Stimulated activated CD8-positive, alpha-beta memory T cell treated with anti-CD3 and anti-CD28 coated beads, Interleukin-7, amount 100 ng/mL, for 1 hour (primary cell): ENCODE measurements around the gene AIFM3.

ENCODE experiments used
- DNase-seq, 2 donors: peaks; one replicate each; pipeline ENCODE4 v3.0.0-alpha.2; 2020; ENCODE audit warnings: low read depth in 2 of 2

AIFM3 gene

DNA sequence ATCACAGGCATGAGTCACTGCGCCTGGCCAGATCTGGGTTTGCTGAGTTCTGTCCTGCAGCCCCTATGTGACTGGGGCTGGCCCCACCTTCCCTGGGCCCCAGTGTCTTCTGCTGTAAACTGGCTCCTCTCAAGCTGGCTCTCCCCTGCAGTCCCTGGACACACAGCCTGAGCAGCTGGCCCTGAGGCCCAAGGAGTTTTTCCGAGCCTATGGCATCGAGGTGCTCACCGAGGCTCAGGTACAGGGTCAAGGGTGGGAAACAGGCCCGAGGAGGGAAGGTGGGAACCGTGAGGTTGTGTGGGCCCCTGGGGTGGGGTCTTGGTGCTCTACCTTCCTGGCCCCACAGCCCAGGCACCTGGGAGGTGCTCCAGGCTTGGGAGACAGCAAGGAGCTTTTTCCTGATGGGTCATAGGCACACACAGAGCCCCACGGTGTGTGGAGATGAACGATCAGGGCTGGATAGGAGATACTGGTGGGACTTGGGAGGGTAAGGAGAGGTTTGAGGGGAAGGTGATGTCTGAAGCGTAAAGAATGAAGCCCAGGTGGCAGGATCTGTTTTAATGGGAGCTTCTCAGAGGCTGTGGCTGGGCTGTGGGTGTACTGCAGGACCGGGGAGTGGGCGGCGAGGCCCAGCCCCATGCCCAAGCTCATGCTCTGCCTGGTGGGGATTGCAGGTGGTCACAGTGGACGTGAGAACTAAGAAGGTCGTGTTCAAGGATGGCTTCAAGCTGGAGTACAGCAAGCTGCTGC, 8.7 kb downstream of the AIFM3 start:
- no peak for DNase-seq

DNA sequence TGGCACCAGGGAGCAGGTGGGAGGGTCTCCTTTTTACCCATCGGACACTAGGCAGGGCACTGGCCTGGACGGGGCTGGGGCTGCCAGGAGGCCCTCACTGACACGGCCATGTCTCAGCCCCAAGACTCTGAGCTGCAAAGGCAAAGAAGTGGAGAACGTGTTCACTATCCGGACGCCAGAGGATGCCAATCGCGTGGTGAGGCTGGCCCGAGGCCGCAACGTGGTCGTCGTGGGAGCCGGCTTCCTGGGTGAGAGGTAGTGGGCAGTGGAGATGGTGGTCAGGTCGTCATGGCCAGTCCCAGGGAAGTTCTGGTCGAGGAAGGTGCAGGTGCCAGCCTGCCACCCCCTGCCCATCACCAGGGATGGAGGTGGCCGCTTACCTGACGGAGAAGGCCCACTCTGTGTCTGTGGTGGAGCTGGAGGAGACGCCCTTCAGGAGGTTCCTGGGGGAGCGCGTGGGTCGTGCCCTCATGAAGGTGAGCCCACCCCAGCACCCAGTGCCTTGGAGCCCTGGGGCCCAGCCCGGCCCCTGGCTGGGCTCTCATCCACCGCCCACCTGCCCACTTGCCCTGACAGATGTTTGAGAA, 9.3 kb downstream of the AIFM3 start:
- no peak for DNase-seq

DNA sequence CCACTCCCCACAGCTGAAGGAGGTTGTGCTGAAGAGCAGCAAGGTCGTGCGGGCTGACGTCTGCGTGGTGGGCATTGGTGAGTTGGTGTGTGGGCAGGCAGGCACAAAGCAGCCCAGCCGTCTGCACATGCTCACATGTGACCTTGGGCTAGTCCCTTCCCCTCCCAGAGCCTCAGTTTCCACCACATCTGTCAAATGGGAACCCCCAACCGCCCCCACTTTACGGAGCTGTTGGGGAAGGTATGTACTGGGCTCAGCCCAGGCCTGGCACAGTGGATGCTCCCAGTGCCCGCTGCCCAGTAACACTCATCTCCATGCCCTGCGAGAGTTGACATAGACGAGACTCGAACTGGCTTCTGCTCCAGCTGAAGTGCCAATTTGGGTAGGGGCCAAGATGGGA, 10.0 kb downstream of the AIFM3 start:
- no peak for DNase-seq

DNA sequence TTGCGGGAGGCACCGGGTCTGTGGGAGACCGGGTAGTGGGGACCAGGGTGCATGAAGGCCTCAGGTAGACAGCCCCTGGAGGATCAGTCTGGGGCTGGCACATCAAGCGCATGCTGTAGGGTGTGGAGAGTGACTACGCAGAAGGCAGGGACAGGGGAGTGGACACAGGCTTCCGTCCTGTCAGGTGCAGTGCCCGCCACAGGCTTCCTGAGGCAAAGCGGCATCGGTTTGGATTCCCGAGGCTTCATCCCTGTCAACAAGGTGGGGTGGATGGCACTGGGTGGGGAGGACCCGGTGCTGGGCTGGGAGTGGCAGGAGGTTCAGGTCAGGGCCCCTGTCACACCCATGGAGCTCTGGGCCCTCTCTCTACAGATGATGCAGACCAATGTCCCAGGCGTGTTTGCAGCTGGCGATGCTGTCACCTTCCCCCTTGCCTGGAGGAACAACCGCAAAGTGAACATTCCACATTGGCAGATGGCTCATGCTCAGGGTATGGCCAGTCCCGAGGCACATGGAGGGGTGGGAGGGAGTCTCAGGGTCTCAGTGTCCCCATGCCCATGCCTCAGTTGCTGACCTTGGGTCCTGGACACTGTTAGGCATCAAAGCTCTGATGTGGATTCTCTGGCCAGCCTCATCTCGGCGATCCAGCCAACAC, 10.6 kb downstream of the AIFM3 start:
- DNase-seq = no peak

DNA sequence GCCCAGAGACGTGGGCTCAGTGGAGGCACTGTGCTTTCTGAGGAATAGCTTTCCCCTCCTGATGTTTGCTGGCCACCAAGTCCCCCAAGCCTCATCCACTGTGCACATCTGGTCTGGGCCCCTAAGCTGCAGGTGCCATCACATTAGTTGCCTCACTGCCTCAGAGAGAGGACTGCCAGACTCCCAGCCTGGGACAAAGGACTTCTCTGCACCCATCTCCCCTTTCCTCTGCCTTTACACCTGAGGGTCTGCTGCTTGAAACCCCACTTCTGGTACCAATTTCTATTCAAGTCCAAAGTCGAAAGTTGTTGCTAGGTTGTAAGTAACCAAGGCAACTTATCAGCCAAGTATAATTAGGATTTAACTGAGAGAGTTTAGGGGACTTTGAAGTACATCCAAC, 11.4 kb downstream of the AIFM3 start:
- DNase-seq = no peak

DNA sequence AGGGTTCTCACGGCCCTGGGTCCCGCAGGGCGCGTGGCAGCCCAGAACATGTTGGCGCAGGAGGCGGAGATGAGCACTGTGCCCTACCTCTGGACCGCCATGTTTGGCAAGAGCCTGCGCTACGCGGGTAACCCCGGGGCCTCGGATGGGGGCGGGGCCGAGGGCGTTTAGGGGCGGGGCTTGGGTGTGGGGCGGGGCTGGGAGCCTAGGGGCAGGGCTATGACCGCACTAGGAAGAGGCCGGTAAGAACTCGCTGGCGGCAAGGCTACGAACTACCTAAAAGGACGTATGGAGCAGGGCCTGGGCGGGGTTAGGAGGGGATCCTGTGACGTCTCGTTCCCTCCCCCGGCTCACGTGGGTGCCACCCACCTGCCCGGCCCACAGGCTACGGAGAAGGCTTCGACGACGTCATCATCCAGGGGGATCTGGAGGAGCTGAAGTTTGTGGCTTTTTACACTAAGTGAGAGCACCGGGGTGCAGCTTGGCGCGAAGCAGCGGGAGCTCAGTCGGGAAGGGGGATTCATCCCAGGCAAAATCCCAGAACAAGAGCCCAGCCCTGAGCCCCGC, 12.3 kb downstream of the AIFM3 start:
- DNase-seq = peak in 1 of 2 donors; percentile 15

DNA sequence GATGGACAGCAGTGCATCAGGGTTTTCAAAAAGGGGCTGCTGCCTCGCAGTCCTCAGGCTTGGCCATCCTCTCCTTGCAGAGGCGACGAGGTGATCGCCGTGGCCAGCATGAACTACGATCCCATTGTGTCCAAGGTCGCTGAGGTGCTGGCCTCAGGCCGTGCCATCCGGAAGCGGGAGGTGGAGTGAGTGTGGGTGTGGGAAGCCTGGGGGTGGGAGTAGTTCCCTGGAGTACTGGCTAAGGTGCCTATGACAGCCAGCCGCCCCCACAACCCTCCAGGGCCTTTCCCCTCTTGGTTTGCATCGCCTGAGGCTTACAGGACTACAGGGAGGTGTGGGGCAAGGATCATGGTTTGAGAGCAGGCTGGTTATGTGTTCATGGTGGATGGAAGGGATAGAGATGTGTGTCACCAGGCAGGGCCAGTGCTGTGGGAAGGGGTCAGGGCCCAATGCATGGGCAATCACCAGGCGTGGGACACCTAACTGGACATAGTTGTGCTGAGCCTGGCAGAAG, 12.9 kb downstream of the AIFM3 start:
- no peak for DNase-seq

DNA sequence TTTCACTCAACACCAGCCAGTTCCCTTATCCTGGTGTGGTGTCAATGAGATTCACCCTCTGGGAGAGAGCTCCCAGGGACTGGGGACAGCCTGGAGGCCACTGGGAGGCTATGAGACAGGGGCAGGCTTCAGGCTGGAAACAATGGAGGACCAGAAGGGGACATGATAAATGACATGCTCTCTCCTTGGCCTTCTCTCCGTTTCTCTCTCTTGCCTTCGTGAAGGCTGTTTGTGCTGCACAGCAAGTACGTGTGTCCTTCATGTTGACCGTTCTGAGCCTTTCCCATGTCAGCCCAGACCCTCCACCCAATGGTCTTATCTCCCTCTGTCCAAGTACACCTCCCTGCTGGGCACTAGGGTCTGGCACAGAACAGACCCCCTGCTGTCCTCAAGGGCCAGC, 13.5 kb downstream of the AIFM3 start:
- DNase-seq = no peak

DNA sequence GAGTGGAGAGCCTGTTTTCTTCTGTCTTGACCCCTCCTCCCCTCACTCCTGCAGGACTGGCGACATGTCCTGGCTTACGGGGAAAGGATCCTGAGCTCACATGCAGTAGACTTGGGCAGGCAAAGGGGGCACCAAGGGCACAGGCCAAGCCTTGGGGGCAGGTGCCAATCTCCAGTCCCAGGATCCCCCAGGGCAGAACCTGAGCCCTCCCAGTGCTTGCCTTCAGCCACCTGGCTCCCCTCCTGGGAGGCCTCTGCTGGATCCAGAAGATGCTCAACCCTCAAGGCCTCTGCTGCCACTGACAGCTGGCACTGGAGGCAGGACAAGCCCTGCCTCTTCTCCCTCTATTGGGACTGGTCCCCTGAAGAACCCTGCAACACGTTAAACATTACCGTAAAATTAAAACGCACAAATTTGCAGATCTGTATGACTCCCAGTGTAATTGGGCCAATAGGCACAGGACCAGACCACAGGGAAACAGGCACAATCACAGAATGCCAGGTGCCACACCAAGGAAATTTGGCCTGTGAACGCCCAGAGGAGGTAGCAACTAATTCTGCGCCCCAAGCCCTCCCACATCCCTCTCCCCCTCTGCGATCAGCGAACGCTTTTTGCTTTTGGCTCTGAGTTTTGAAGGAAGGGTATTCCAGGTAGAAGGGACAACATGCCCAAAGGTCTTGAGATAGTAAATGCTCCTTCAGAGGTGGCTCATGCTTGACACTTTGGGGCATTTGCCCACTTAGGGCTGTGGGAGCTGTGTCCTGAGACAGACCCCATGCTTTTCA, 14.1 kb downstream of the AIFM3 start:
- no peak for DNase-seq

DNA sequence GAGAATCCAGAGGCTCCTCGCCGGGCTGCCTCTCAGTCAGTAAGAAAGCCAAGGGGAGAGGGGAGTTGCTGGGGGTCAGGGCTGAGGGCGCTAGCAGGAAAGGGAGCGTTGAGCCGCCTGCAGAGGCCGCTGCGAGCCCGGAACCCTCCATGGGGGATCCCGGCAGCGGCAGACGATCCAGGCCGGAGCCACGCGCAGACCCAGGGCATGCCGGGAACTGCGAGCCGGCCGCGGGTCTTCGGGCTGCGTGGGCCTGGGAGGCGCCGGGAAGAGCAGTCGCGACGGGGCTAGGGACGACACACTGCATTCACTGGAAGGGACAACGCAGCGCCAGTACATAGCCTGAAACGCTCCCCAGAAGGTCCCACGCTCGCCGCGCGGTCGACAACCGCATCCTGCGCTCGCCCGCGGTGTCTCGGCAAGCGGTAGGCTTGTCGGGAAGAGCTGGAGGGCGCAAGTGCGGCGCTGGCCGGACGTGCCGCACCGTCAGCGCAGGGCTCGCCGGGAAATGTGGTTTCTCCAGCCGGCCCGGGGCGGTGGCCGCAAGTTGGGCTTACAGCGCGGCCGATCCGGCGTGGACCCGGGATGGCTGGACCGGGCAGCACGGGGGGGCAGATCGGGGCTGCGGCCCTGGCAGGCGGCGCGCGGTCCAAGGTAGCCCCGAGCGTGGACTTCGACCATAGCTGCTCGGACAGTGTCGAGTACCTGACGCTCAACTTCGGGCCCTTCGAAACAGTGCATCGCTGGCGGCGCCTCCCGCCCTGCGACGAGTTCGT, 14.9 kb downstream of the AIFM3 start, which contains the start of gene LZTR1:
Gene LZTR1, plus strand, starts transcription at position 511 of the 776 bp plus-strand sequence. Its CDS starts 75 bp downstream, at position 586.
- DNase-seq = peak in 1 of 2 donors; percentile 31

DNA sequence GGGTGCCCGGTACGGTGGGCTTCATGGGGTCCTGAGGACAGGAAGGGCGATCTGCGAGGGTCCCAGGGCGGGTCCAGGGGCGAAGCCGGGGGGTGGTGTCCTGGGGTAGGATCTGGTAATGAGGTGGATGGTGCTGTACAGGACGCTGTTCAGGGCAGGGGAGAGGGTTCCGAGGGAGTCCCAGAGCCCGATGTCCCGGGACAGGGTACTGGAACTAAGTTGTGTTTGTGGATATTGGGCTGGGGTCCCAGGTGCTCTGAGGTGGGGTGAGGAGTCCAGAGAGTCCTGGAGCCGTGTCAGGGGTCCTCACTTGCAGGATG, 15.5 kb downstream of the AIFM3 start:
- no peak for DNase-seq

DNA sequence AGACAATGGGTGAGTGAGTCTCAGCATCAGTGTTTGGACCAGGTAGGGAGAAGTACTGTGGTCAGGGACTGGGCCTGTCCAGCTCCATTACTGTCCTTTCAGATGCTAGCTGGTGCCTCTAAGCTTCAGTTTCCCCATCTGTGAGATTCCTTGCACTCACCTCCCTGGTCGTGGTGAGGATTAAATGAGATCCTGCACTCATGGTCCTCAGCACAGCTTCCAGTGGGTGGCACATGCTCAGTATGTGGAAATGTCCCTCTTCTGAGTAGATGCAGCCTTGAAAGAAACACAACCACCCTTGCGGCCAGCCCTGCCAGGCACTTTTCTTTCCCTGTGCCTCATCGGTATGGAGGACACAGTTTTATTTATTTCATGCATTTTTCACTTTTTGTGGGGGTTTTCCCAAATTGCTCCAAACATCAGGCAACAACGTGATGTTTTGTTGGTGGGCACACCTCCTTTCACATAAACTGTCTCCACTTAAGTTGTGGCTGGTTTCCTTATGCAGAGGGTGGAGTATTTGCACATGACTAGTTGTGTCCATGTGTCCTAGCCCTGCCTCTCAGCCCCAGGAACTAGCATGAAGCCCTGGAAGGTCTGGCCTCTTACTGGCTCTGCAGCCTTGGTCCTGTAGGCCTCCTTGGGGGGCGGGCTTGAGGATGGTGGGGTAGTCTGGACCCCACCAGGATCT, 16.2 kb downstream of the AIFM3 start:
- DNase-seq = no peak

DNA sequence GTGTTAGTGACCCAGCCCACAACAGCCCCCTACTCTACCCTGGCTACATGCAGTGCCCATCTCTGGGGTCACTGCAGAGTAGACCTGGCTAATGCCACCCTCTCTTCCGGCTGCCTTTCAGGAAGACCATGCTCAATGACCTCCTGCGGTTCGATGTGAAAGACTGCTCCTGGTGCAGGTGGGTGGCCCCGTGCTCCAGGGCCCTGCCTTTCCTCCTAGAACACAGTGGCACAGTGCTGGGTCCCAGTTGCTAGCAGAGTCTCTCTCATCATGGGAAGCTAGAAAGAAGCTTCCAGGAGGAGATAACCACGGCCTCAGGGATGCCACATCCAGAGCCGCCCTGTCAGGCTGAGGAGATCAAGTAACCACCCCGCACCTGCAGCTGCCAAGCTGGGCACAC, 18.7 kb downstream of the AIFM3 start:
- DNase-seq = no peak

DNA sequence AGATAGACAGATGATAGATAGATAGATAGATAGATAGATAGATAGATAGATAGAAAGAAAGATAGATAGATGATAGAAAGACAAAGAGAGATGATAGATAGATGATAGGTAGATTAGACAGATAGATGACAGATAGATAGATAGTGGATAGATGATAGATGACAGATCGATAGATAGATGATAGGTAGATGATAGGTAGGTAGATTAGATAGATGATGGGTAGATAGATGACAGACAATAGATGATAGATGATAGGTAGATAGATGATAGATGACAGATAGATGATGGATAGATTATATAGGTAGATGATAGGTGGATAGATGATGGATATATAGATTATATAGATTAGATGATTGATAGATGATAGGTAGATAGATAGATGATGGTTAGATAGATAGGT, 19.3 kb downstream of the AIFM3 start:
- no peak for DNase-seq

DNA sequence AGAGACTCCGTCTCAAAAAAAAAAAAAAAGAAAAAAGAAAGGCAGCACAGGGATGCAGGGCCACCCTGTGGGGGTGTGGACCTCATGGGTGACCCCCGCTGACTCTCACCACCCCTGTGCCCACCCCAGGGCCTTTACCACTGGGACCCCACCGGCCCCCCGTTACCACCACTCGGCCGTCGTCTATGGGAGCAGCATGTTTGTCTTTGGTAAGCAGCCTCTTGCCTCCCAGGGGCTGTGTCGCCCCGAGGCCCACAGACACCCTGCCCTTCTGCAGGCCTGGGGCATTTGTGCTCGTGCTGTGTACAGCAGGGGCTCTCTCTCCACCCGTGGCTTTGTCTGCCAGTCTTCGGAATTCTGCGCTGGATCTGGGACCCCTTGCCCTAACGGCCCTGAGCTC, 20.3 kb downstream of the AIFM3 start:
- DNase-seq = no peak

DNA sequence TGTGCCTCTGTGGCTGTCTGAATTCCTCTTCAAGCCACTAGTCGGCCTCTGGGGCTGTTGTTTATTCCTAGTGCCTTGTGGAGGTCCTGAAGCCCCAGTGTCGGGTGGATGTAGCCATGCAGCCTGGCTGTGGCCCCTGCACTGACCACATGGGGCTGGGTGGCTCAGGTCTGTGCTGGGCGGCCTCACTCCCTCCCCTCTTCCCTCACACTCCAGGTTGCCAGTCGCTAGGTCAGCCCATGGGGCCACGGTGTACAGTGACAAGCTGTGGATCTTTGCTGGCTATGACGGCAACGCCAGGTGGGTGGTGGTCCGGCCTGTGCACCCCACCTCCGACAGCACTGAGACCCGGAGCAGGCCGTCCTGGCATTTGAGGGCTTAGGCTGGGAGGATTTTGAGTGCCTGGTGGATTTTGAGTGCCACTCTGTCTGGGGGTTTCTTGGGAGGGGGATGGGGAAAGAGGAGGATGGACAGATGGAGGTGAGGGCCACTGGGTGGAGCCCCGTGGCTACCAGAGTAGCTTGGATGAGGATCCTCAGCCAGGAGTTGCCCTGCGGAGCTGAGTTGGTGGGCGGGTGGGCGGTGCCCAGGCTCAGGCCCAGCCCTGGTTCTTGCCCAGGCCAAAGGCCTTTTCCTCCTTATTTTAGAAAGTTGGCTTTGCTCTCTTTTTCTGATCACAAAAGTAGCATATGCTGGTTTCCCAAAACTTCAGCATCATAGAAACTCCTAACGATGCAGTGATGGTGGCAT, 21.7 kb downstream of the AIFM3 start:
- no peak for DNase-seq

DNA sequence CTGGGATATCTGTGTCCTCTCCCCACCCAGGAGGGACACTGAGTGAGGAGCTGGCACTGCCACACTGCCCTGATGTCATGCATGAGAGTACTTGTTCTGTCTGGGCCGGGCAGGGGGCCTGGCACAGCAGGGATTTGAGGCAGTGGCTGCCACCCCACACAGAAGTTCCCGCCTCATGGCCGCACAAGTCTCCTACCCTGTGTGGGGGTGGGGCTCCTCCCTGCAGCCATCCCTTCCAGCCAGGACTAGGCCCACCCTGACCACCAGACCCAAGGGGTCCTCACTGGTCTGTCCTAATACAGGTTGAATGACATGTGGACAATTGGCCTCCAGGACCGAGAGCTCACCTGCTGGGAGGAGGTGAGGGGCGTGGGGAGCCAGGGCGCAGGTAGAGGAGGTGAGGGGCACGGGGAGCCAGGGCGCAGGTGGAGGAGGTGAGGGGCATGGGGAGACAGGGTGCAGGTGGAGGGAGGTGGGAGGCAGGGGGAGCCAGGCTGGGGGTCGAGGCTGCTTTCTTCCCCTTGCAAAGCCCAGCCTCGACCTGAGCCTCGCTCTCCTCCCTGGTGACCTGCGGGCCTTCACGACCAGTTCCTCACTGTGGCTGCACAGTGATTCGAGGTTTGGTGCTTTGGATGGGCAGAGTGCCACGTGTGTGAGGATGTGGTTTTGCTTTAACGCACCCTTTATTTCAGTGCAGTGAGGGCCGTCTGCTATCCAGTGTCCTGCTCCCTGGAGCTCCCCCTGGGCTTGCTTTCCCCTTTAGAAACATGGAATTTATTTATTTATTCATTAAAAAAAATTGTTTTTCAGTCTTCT, 22.5 kb downstream of the AIFM3 start:
- no peak for DNase-seq

DNA sequence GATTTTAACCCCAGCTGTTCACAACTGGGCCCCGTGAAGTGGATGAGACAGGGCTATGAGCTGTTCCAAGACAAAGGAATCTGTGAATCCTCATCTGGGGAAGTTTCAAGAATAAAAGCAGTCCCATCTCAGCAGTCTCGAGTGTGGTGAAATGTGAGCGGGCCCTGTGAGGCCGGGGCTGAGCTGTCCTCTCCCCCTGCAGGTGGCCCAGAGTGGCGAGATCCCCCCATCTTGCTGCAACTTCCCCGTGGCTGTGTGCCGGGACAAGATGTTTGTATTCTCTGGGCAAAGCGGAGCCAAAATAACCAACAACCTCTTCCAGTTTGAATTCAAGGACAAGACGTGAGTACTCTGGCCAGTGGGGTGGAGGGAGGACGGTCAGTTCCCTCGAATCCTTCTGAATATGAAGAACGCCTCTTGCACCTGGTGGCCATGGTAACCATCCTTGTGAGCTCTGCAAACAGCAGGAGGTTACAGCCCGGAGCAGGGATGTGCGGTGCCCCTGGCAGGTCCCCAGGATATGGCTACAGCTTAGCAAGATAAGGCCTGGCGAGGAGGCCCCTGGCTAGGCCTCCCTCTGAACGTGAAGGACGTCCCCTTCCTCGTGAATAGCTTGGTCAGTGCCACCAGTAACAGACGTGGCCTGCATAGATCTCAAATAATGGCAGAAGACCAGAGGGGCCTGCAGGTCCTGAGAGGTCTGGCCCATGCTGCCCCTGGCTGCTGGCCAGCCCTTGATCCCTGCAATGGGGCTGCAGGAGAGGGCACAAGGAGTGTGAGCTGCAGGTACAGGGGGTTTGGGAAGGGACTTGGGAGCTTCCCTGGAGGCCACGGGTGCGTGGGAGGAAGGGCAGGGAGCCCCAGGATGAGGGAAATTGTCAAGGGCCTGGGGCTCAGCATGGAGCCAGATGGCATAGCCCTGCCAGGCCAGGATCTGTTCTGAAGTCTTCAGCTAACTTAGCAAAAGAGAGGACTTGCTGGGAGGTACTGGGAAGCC, 23.4 kb downstream of the AIFM3 start:
- no peak for DNase-seq
